Measurements from ENCODE around the gene GAST. TPM values are rescaled to one million over a fixed set of nuclear protein-coding genes. Genes with fewer than 3 reads are reported as not detected.
"Not testable (repeated sequence)": the region's sequence is repeated elsewhere in the genome, so short reads cannot be mapped to it uniquely, and the experiment has no call there.

Gene GAST
- total RNA-seq, 1 experiment from 2014 or later: not detected

DNA sequence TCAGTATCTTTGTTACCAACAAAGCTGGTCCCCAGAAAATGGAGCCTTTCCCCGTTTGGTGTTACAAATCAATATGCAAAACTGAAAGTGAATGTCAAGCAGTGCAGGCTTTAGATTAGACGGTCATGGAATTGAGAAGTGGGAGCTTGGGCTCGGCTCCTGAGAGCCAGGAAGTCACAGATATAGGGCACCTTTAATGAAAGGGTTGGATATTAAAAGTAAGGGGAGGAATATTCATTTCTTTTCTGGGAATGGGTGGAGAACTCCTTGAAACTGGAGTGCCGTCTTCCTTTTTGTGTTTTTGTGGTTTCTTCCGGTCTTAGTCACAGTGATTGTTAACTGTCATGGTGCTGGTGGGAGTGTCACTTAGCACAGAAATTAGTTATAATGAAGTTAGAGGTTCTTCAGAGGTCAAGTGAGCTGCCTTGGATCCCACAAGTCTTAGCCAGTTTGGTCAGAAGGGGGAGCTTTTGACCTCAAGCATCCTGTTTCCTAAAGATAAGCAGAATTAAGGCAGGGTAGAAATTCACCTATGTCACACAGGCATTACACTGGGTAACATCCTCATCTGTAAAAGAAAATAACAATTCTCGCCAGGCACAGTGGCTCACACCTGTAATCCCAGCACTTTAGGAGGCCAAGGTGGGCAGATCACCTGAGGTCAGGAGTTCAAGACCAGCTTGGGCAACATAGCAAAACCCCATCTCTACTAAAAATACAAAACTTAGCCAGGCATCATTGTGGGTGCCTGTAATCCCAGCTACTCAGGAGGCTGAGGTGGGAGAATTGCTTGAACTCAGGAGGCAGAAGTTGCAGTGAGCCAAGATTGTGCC is 33.0 kb upstream of the GAST start:
- no peak overlapping the region for H3K4me3 ChIP-seq (ENCODE audit: insufficient read depth, low read depth, low read length)
- DNase-seq: no peak
- no peaks in the 10 kb centered on the region for H3K36me3 ChIP-seq (replicated peaks; ENCODE audit: control insufficient read depth, insufficient read depth, low read length)

GRCh38 chr17:41679740-41680425 is 32.2 kb upstream of the GAST start:
- no peak for DNase-seq
- Histone ChIP-seq H3K36me3 (replicated peaks; ENCODE audit: control insufficient read depth, insufficient read depth, low read length) (no peaks in the 10 kb centered on the region), H3K4me3 (ENCODE audit: insufficient read depth, low read depth, low read length) (no peak overlapping the region), H3K27me3 (ENCODE audit: control insufficient read depth, insufficient read depth, low read length) (no peaks in the 10 kb centered on the region)

More for the DNA sequence above, 33.0 kb upstream of the GAST start:
- no peaks in the 10 kb centered on the region for H3K27me3 ChIP-seq (ENCODE audit: control insufficient read depth, insufficient read depth, low read length)

- no peak for DNase-seq
- Histone ChIP-seq H3K27me3 (ENCODE audit: control insufficient read depth, insufficient read depth, low read length) (no peaks in the 10 kb centered on the region), H3K4me3 (ENCODE audit: insufficient read depth, low read depth, low read length) (no peak overlapping the region), H3K36me3 (replicated peaks; ENCODE audit: control insufficient read depth, insufficient read depth, low read length) (no peaks in the 10 kb centered on the region)
Observed at GRCh38 chr17:41680426-41681040, 31.6 kb upstream of the GAST start.

DNA sequence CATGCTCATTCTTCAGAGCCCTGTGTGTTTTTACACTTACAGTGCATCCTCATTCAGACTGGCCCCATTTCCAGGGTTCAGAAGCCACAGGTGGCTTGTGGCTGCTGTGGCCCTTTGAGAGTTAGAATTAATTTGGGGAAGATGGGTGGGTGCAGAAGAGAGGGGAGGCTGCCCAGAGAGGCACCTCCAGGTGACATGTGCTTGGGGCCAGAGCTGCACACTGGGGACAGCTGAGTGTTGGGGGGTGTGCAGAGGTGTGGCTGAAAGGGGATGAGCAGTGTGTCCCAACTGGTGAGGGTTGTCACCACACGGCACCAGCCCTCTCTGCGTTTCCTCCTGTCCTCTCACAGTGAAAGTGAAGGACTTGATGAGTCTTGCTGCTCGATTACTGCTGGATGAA is 30.4 kb upstream of the GAST start:
- no peak for DNase-seq
- Histone ChIP-seq H3K36me3 (replicated peaks; ENCODE audit: control insufficient read depth, insufficient read depth, low read length) (no peaks in the 10 kb centered on the region), H3K27me3 (ENCODE audit: control insufficient read depth, insufficient read depth, low read length) (no peaks in the 10 kb centered on the region), H3K4me3 (ENCODE audit: insufficient read depth, low read depth, low read length) (no peak overlapping the region)

DNA sequence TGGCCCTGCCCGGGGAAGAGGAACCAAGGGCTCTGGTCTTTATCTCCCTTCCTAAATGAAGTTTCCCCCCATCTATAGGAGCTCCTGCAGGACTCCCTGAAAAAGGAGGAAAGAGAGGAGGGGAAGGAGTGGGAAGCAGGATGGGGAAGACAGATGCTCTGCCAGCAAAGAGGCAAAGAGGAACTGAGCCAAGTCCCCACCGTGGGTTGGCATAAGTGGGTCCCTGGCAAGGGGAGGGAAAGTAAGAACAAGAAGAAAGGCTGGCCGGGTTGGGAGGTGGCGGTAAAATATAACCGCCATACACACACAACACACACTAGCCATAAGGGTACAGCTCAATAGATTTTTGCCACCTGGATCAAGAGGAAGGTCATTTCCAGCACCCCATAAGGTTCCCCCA is 29.5 kb upstream of the GAST start:
- Histone ChIP-seq H3K36me3 (replicated peaks; ENCODE audit: control insufficient read depth, insufficient read depth, low read length) (no peaks in the 10 kb centered on the region), H3K4me3 (ENCODE audit: insufficient read depth, low read depth, low read length) (no peak overlapping the region), H3K27me3 (ENCODE audit: control insufficient read depth, insufficient read depth, low read length) (no peaks in the 10 kb centered on the region)
- no peak for DNase-seq

GRCh38 chr17:41683441-41684007 is 28.6 kb upstream of the GAST start:
- Histone ChIP-seq H3K36me3 (replicated peaks; ENCODE audit: control insufficient read depth, insufficient read depth, low read length) (no peaks in the 10 kb centered on the region), H3K4me3 (ENCODE audit: insufficient read depth, low read depth, low read length) (no peak overlapping the region), H3K27me3 (ENCODE audit: control insufficient read depth, insufficient read depth, low read length) (no peaks in the 10 kb centered on the region)
- no peak for DNase-seq

- no peak for DNase-seq
- Histone ChIP-seq H3K27me3 (ENCODE audit: control insufficient read depth, insufficient read depth, low read length) (no peaks in the 10 kb centered on the region), H3K36me3 (replicated peaks; ENCODE audit: control insufficient read depth, insufficient read depth, low read length) (no peaks in the 10 kb centered on the region), H3K4me3 (ENCODE audit: insufficient read depth, low read depth, low read length) (no peak overlapping the region)
Observed at GRCh38 chr17:41684035-41684434, 28.1 kb upstream of the GAST start.

DNA sequence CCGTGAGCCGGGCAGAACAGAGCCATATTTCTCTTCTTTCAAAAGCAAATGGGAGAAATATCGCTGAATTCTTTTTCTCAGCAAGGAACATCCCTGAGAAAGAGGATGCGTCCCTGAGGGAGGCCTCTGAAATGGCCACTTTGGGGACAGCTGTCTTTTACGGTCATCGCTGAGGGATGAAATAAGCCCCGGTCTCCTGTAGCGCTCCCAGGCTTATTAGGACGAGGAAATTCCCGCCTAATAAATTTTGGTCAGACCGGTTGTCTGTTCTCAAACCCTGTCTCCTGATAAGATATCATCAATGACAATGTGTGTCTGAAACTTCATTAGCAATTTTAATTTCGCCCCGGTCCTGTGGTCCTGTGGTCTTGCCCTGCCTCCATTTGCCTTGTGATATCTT is 26.4 kb upstream of the GAST start:
- DNase-seq: not testable (repeated sequence)

DNA sequence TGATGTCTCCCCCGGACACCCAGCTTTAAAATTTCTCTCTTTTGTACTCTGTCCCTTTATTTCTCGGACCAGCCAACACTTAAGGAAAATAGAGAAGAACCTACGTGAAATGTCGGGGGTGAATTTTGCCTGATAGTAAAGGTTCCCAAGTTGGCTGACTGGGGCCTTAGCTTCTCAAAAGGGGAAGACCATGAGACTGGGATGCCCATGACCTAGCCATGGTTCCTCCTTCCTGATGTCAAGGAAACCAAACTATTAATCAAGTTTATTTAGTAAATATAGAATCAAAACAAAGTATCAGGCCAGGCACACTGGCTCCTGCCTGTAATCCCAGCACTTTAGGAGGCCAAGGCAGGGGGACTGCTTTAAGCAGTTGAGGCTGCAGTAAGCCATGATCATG is 25.9 kb upstream of the GAST start:
- no peaks in the 10 kb centered on the region for H3K27me3 ChIP-seq (ENCODE audit: control insufficient read depth, insufficient read depth, low read length)
- DNase-seq: no peak
- H3K36me3 ChIP-seq (replicated peaks; ENCODE audit: control insufficient read depth, insufficient read depth, low read length): peaks cover 16% of the 10 kb centered on the region
- H3K4me3 ChIP-seq (ENCODE audit: insufficient read depth, low read depth, low read length): no peak overlapping the region

More for the DNA sequence above, 26.4 kb upstream of the GAST start:
- not testable (repeated sequence) for H3K27me3 ChIP-seq (ENCODE audit: control insufficient read depth, insufficient read depth, low read length); H3K4me3 ChIP-seq (ENCODE audit: insufficient read depth, low read depth, low read length)
- peaks cover 10% of the 10 kb centered on the region for H3K36me3 ChIP-seq (replicated peaks; ENCODE audit: control insufficient read depth, insufficient read depth, low read length)

- peak overlapping the region; percentile 43 for H3K4me3 ChIP-seq (ENCODE audit: insufficient read depth, low read depth, low read length)
- no peaks in the 10 kb centered on the region for H3K27me3 ChIP-seq (ENCODE audit: control insufficient read depth, insufficient read depth, low read length)
- peaks cover 27% of the 10 kb centered on the region for H3K36me3 ChIP-seq (replicated peaks; ENCODE audit: control insufficient read depth, insufficient read depth, low read length)
- DNase-seq: no peak
Observed at GRCh38 chr17:41687828-41688640, 24.1 kb upstream of the GAST start.

- peak; percentile 98 for DNase-seq
- Histone ChIP-seq H3K27me3 (ENCODE audit: control insufficient read depth, insufficient read depth, low read length) (no peaks in the 10 kb centered on the region), H3K4me3 (ENCODE audit: insufficient read depth, low read depth, low read length) (peak within 1 kb of the TSS; percentile 94), H3K36me3 (replicated peaks; ENCODE audit: control insufficient read depth, insufficient read depth, low read length) (peaks cover 28% of the 10 kb centered on the region)
Observed at GRCh38 chr17:41688641-41689496, 23.3 kb upstream of the GAST start, which contains the start of gene EIF1. Gene EIF1 (plus strand): TSS chr17:41688885. CDS start chr17:41689039, 154 bp downstream.

GRCh38 chr17:41689497-41690299 is 22.4 kb upstream of the GAST start:
- DNase-seq: no peak
- Histone ChIP-seq H3K27me3 (ENCODE audit: control insufficient read depth, insufficient read depth, low read length) (no peaks in the 10 kb centered on the region), H3K36me3 (replicated peaks; ENCODE audit: control insufficient read depth, insufficient read depth, low read length) (peaks cover 30% of the 10 kb centered on the region), H3K4me3 (ENCODE audit: insufficient read depth, low read depth, low read length) (peak overlapping the region; percentile 94)

- no peak for DNase-seq
- Histone ChIP-seq H3K4me3 (ENCODE audit: insufficient read depth, low read depth, low read length) (no peak overlapping the region), H3K27me3 (ENCODE audit: control insufficient read depth, insufficient read depth, low read length) (no peaks in the 10 kb centered on the region), H3K36me3 (replicated peaks; ENCODE audit: control insufficient read depth, insufficient read depth, low read length) (peaks cover 30% of the 10 kb centered on the region)
Observed at GRCh38 chr17:41690497-41690896, 21.6 kb upstream of the GAST start.
